ENCODE data around the gene TTC28.
A peak's percentile ranks its signal among the peaks of the same experiment; 100 is the strongest.
"Not testable (repeated sequence)": the region's sequence is repeated elsewhere in the genome, so short reads cannot be mapped to it uniquely, and the experiment has no call there.

Gene TTC28

DNA sequence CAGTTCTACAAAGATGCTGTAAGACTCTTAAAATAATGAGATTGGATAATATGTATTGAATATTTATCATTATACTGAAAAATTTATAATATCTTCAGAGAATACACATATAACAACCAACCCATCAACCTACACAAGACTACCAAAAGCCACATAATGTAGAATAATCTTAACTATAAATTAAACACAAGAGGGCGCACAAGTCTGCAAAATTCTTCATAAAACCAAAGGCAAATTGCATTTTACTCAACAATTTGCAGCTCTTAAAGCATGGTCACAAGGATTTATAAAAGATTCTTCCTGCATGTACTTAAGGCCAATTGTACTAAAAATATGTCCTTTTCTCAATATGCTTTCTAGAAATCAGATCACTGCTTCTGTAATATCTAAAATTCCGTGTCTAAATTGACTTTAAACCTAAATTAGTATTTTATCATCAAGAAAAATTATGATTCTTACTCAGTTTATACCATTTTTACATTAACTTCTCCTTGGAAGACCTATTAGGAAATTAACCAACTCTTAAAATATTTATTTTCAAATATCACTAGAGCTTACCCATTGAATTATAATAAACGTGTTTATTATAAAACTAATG lies 79.0 kb downstream of the TTC28 start:
- peak; percentile 83 for DNase-seq

DNA sequence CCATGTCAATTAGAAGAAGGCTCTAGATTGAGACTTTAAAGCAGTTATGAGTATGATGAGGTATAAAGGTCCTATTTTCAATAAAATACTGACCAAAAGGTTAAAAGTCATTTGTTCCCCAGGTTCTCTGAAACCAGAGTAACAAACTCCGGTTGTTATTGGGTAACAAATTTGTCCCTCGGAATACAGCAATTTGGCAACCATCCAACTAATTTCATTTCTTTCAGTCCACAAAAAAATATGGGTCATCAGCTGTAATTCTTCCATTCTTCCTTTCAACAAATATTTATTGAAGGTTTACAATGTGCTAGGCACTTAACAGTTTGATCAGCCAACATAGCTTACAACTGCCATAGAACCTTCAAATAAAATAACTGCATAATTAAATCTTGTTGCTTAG lies 79.9 kb downstream of the TTC28 start:
- DNase-seq: no peak

DNA sequence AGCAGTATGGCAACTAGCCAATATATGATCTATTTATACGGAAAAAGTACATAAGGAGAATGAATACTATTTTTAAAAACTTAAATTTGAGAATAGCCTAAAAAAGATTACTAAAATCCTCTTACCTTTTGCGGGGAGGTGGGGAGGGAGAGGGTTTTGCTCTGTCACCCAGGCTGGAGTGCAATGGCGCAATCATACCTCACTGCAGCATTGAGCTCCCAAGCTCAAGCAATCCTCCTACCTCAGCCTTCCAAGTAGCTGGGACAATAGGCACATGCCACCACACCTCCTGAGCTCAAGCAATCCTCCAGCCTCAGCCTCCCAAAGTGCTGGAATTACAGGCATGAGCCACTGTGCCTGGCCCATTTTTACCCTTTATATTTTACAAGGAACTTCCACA lies 82.0 kb downstream of the TTC28 start:
- no peak for DNase-seq

DNA sequence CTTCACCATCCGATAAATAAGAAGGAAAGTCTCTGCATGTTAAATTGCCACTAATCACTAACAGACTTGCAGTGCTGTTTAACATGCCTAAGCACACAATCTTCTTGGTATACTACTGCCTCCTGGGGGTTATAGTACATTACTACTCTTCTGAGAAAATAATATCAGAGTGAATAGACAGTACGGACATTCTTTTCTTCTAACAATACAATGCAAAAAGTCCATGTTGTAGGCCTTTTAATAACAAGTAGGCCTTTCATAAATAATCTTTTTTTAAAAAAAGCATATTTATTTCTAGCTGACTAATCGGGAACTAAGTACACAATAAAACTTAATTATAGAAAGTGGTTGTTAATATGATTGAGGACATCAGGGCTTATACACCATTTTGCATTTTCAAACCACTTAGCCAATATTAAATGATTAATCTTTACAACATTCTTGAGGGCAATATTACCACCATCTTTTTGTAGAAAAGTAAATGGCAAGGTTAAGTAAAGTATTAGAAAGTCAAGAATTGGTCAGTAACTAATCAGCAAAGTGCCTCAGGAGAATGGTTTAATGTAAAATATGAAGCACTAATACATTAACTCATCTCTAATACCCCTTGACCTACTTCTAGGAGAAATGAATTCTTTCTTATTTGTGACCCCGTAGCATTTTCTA lies 84.7 kb downstream of the TTC28 start:
- DNase-seq: peak; percentile 85

DNA sequence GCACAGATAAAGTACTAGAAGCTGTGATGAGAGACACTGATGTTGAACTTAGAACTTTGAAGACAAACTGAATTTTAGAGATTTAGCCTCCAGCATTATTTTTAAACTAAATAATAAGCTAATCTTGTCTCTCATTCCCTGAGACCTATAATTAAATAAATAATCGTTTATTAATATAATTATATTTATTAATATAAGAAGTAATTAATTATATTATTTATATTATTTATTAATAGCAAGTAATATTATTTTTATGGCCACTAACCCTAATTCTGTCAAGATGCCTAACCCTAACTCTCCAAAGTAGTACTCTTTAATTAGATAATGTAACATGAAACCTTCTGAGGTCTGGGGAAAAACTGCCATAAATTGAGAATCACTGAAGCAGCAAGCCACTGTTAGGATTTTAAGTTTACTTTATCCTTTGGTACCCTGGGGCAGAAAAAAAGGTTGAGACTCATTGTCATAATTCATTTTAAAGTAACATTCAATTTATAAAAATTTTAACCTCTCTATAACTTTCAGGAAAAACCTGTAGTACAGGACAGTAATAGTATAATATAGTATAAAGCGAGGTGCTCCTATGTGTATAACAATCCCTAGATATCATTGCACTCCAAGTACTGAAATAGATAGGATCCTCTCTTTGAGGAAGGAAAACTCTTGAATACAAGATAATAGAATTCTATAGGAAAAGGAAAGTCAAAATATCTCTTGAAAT lies 85.4 kb downstream of the TTC28 start:
- peak; percentile 66 for DNase-seq

DNA sequence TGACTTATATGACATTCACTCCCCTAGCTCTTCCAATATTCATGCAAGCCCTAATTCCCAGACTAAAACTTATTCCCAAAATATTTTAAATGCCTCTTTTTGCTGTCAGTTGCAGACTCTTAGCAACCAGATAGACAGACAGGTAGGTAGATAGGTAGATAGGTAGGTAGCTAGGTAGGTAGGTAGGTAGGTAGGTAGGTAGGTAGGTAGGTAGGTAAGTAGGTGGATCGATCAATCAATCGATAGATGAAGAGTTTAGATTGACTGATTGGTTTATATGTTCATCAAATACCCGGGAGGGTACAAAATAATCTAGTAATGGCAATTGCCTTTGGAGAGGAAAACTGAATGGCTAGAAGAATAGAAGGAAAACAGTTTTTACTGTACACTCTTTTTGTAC lies 86.3 kb downstream of the TTC28 start:
- no peak for DNase-seq

DNA sequence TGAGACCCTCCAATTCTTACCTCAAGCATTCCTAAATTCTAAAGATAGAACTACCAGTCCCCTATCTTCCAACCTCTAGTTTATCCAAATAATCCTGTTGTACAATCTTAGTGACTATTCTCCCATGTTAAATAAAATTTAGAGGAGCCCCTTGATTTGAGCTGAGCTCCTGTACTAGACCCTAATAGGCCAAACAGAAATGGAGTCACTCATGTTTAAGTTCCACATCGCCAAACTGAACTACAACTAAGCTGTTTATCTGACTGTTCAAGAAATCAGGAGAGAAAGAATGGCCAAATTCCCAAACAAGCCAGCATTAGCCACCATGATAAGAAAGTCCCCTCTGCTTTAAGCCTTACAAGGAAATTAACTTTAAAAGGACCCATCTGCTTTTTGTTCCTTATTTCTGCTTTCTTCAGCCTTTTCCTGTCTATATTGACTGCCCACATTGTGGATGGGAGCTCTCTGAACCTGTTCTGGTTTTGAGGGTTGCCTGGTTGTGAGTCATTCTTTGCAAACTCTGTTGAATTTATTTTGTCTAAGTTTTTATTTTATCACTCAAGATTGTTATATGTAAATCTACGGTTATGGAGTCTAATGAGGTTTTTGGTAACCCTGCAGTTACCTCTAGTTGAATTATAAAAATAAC lies 90.4 kb downstream of the TTC28 start:
- DNase-seq: no peak

DNA sequence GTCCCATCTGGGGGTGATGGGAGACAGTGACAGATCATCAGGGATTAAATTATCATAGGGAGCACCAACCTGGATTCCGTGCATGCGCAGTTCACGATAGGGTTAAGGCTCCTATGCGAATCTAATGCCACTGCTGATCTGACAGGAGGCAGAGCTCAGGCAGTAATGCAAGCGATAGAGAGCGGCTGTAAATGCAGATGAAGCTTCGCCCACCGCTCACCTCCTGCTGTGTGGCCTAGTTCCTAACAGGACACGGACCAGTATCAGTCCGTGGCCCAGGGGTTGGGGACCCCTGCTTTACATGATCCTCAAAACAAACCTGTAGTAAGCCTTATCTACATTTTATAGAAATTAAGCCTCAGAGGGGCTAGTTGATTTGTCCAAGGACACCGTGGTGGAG lies 94.3 kb downstream of the TTC28 start:
- no peak for DNase-seq

DNA sequence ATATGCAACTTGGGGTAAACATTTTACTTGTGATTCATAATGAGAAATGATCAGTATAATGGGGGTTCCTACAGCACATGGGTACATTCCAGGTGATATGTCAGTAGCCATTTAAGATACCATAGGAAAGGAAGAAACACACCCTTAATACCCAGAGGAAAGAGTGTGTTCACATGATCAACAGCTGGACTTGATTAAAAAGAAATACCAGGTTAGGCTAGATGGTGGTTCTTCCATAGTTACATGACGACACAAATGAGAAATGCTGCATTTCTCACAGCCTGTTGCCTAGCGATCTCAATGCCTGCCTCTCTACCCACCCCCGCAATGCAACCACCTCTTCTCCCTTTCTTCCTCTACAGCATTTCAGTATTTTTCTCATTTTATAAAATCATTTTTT lies 96.8 kb downstream of the TTC28 start:
- no peak for DNase-seq

DNA sequence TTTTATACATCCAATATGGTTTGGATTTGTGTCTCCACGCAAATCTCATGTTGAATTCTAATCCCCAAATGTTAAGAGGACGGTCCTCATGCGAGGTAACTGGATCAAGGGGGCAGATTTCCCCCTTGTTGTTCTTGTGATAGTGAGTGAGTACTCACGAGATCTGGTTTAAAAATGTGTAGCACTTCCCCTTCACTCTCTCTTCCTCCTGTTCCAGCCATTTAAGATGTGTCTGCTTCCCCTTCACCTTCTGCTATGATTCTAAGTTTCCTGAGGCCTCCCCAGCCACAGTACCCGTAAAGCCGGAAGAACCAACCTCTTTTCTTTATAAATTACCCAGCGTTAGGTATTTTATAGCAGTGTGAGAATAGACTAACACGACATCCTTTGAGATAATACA lies 98.6 kb downstream of the TTC28 start:
- no peak for DNase-seq

DNA sequence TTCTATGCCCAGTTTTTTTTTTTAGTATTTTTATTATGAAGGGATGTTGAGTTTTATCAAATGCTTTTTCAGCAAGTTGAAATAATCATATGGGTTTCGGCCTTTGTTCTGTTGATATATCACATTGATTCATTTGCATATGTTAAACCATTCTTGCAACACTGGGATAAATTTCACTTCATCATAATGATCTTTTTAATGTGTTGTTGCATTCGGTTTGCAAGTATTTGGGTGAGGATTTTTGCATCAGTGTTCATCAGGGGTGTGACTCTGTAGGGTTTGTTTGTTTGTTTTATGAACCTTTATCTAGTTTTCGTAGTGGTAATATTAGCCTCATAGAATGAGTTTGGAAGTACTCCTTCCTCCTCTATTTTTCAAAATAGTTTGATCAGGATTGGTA lies 103.5 kb downstream of the TTC28 start:
- DNase-seq: no peak

DNA sequence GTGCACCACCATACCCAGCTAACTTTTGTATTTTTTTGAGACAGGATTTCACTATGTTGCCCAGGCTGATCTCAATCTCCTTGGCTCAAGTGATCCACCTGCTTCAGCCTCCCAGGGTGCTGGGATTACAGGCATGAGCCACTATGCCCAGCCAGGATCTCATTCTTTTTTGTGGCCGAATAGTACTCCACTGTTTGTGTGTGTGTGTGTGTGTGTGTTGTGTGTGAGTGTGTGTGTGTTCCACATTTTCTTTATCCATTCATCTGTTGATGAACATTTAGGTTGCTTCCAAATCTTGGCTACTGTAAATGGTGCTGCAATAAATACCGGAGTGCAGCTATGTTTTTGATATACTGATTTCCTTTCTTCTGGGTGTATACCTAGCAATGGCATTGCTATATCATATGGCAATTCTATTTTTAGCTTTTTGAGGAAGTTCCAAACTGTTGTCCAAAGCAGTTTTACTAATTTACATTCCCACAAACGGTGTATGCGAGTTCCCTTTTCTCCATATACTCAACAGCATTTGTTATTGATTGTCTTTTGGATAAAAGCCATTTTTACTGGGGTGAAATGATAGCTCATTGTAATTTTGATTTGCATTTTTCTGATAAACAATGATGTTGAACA lies 105.4 kb downstream of the TTC28 start:
- no peak for DNase-seq

DNA sequence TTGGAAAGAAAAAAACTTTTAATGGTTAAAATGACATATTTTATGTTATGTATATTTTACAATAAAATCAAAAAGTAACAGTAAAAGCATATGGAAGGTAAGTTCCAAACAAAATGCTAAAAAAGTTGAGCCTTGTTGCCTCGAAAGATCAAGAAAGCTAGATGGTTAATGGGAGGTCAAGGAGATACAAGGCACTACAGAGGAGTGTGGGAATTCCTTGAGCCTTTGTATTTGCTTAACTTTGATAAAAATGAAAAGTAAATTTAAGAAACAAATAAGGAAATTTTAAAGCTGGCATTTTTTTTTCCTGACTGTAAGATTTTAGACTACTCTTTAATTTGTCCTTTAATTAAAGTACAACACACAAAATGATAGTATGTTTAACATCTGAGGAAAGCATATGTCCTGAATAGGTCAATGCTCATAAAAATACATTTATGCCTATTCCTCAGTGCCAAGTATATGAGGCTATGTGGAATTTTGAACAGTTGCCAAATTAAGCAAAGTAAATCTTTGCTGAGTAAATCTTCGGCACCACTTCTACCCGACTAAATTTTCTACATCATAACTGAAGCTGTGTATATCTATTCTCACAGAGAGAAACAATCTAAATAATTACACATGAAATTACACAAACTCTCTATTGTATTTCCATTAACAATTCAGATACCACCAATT lies 108.8 kb downstream of the TTC28 start:
- no peak for DNase-seq

DNA sequence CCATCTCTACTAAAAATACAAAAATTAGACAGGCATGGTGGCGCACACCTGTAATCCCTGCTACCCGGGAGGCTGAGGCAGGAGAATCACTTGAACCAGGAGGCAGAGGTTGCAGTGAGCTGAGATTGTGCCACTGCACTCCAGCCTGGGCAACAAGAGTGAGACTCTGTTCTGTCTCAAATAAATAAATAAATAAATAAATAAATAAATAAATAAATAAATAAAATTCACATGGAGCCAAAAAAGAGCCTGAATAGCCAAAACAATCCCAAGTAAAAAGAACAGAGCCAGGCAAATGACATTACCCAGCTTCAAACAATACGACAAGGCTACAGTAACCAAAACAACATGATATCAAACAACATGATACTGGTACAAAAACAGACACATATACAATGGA lies 110.7 kb downstream of the TTC28 start:
- DNase-seq: not testable (repeated sequence)

DNA sequence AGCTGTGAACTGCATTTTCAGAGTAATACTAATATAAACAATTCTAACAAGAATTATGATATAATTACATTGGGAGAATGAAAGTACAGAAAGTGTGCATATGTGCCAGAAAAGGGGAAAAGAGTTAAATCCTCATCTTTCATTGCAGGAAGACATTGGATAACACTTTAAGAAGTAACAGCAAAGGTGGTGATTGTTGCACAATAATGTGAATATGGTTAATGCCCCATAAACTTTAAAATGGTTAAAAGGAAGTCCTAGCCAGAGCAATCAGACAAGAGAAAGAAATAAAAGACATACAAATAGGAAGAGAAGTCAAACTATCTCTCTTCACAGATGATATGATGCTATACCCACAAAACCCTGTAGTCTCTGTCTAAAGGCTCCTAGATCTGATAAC lies 111.5 kb downstream of the TTC28 start:
- no peak for DNase-seq

DNA sequence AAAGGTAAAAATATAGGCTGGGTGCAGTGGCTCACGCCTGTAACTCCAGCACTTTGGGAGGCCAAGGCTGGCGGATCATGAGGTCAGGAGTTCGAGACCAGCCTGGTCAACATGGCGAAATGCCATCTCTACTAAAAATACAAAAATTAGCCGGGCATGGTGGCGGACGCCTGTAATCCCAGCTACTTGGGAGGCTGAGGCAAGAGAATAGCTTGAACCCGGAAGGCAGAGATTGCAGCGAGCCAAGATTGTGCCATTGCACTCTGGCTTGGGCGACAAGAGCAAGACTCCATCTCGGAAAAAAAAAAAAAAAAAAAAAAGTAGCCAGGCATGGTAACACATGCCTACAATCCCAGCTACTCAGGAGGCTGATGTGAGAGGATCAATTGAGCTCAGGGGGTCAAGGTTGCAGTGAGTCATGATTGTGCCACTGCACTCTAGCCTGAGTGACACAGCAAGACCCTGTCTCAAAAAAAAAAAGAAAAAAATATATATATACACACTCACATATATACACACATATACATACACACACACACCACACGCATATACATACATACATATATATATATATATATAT lies 112.6 kb downstream of the TTC28 start:
- DNase-seq: not testable (repeated sequence)

DNA sequence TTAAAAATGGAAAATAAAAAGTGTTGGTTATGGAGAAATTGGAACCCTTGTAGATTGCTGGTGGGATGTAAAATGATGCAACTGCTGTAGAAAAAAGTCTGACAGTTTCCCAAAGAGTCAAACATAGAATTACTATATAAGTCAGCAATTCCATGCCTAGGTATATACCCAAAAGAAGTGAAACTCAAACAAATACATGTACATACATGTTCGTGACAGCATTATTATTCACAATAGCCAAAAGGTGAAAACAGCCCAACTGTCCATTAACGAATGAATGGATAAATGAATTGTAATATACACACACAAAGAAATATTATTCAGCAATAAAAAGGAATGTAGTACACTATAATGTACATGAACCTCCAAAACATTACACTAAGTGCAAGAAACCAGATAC lies 116.0 kb downstream of the TTC28 start:
- no peak for DNase-seq

DNA sequence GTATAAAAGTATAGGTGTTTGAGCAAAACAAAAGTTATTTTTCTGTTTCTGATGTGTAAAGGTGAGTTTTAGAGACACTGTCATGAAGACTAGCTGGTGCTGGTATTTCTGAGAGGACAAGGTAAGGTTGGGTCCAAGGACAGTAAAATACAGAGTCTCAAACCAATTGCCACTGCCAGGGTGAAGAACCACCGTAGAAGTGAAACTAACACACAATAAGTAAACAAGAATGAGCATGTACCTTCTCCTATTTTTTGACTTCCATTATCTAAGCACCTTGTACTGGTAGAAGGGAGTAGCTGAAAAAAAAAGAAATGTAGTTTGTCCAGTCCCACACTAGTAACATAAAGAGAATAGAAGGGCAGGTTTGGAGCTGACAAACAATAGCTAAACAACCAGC lies 117.3 kb downstream of the TTC28 start:
- DNase-seq: no peak

DNA sequence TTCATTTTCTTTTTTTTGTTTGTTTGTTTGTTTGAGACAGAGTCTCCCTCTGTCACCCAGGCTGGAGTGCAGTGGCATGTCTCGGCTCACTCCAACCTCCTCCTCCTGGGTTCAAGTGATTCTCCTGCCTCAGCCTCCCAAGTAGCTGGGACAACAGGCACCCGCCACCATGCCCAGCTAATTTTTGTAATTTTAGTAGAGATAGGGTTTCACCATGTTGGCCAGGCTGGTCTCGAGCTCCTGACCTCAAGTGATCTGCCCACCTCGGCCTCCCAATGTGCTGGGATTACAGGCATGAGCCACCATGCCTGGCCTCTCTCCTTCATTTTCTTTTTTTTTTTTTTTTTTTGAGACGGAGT lies 118.9 kb downstream of the TTC28 start:
- DNase-seq: not testable (repeated sequence)

DNA sequence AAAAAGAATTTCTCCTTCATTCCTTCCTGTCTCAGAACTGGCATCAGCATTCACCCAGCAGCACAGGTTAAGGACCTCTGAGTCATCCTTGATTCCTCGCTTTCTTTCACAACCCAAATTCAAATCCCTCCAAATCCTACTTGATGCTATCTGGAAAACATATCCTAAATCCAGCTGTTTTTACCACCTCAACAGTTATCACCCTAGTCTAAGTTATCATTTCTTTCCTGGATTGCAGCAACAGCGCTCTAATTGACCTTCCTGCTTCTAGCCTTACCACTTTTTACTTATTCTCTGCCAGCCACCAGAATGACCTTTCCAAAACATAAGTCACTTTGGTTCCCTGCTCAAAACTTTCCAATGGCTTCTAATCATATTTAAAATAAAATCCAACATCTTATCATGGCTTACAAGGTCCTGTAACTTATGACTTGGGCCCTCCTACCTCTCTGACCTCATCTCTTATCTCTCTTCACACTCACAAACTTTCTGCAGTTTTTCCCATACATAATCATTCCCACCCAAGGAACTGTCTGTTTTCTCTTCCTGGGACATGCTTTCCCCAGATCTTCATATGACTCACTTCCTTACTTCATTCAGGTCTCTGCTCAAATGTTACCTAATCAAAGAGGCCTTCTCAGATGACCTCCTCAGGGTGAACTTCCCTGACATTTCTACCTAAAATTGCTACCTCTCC lies 119.4 kb downstream of the TTC28 start:
- no peak for DNase-seq

DNA sequence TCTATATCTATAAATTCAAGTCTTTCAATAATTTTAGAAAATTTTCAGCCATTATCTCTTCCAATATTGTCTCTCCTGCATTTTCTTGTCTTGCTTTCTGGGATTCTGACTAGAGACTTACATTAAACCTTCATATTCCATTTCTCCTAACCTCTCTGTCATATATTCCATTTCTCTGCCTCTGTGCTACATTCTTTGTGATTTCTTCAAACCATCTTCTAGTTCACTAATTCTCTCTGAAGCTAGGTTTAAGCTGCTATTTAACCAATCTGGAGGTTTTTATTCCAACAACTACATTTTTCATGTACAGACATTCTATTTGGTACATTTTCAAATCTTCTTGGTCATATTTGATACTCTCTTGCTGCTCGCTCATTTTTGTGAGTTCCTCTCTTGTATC lies 122.5 kb downstream of the TTC28 start:
- no peak for DNase-seq

All from NCI-H2171 treated with DMSO at 0.1 percent for 48 hours (cell line).